Keratinocyte (primary cell): ENCODE data around the gene MRPS18B. TPM values are rescaled to one million over a fixed set of nuclear protein-coding genes. Genes with fewer than 3 reads are reported as not detected.
A peak's percentile ranks its signal among the peaks of the same experiment; 100 is the strongest.

Experiments
- DNase-seq: peaks from one replicate; pipeline ENCODE4 v3.0.0-alpha.2; 2011; ENCODE audit warnings: low read depth, missing footprints, low spot score
- FAIRE-seq: peaks from 2 replicates; lab custom pipeline; 2011; peaks lifted over from hg19 to GRCh38; lab: Jason Lieb, UNC
- H2AFZ ChIP-seq: 2 replicates; pipeline ENCODE4 v1.6.0; 2012; ENCODE audit warnings: low read length, control low read depth, inconsistent platforms; ENCODE audit not compliant: control insufficient read depth
- H3K27ac ChIP-seq: 2 replicates; pipeline ENCODE4 v1.5.1; 2011; ENCODE audit warnings: low read length; ENCODE audit not compliant: control insufficient read depth, insufficient read depth
- H3K27me3 ChIP-seq: 3 replicates; pipeline ENCODE4 v1.6.0; 2011; ENCODE audit warnings: low read length; ENCODE audit not compliant: control insufficient read depth, insufficient read depth; ENCODE audit errors: extremely low read depth
- H3K36me3 ChIP-seq, 2 experiments: 2 replicates in 1 of 2; 3 replicates in 1 of 2; pipeline ENCODE4 v1.5.1; 2011; ENCODE audit warnings: low read length in 2 of 2, mild to moderate bottlenecking in 1 of 2; ENCODE audit not compliant: control insufficient read depth in 2 of 2, insufficient read depth in 2 of 2; ENCODE audit errors: extremely low read depth in 1 of 2
- H3K4me1 ChIP-seq: 3 replicates; pipeline ENCODE4 v1.5.1; 2011; ENCODE audit warnings: low read length; ENCODE audit not compliant: control insufficient read depth, insufficient read depth; ENCODE audit errors: extremely low read depth
- H3K4me2 ChIP-seq: 3 replicates; pipeline ENCODE4 v1.6.0; 2011; ENCODE audit warnings: low read depth, low read length; ENCODE audit not compliant: control insufficient read depth, insufficient read depth; ENCODE audit errors: extremely low read depth
- H3K4me3 ChIP-seq, 3 experiments: fragments of 200-600 bp in 1 of 3; sonication (generic) in 1 of 3; 2 replicates in 2 of 3; 3 replicates in 1 of 3; pipeline ENCODE4 v1.5.1; 2011 to 2016; ENCODE audit warnings: low read length in 3 of 3, mild to moderate bottlenecking in 3 of 3, control low read depth in 2 of 3, inconsistent platforms in 1 of 3, low read depth in 1 of 3, mixed read lengths in 1 of 3, mixed run types in 1 of 3, moderate library complexity in 1 of 3; ENCODE audit not compliant: control insufficient read depth in 2 of 3, insufficient read depth in 2 of 3; ENCODE audit errors: extremely low read depth in 1 of 3
- H3K79me2 ChIP-seq: 2 replicates; pipeline ENCODE4 v1.6.0; 2012; ENCODE audit warnings: low read length; ENCODE audit not compliant: control insufficient read depth, insufficient read depth
- H3K9ac ChIP-seq: 3 replicates; pipeline ENCODE4 v1.6.0; 2011; ENCODE audit warnings: low read length; ENCODE audit not compliant: control insufficient read depth, insufficient read depth; ENCODE audit errors: extremely low read depth
- H3K9me1 ChIP-seq: 3 replicates; pipeline ENCODE4 v1.6.0; 2011; ENCODE audit warnings: low read length; ENCODE audit not compliant: control insufficient read depth, insufficient read depth; ENCODE audit errors: extremely low read depth
- H3K9me3 ChIP-seq: 2 replicates; pipeline ENCODE4 v1.5.1; 2012; ENCODE audit warnings: low read depth, low read length; ENCODE audit not compliant: control insufficient read depth
- H4K20me1 ChIP-seq: 3 replicates; pipeline ENCODE4 v1.6.0; 2011; ENCODE audit warnings: low read length; ENCODE audit not compliant: control insufficient read depth, insufficient read depth; ENCODE audit errors: extremely low read depth
- EZH2 ChIP-seq: IDR thresholded peaks from one replicate; pipeline ENCODE4 v1.6.1; 2012; ENCODE audit warnings: inconsistent platforms, mild to moderate bottlenecking, low read length, moderate library complexity
- dilution Hi-C: fragments of 300-500 bp; cut with MboI; formaldehyde crosslinking; loops from one replicate; pipeline ENCODE4 v1.7.0; 2020; ENCODE audit warnings: low sequenced_read_pairs; ENCODE audit not compliant: extremely low pct_ligation_motif_present
- polyA minus RNA-seq, 3 experiments: library from RNA; depleted of rRNA, polyadenylated mRNA; stranded (reverse); fragments of >200 nt; gene quantifications; 1 replicate in 1 of 3; 2 replicates in 1 of 3; 3 replicates in 1 of 3; pipeline ENCODE4 v1.2.3, GENCODE V29; 2011
- polyA plus RNA-seq, 5 experiments: library from polyadenylated mRNA; depleted of rRNA in 3 of 5; stranded (reverse) in 3 of 5; stranded (forward) in 1 of 5; unstranded in 1 of 5; fragments of >200 nt; gene quantifications; 1 replicate in 1 of 5; 2 replicates in 3 of 5; 3 replicates in 1 of 5; pipeline versions ENCODE4 v1.2.1 to v1.2.3, GENCODE V29; 2011 to 2012; ENCODE audit warnings: missing spikeins in 2 of 5, low read depth in 1 of 5, low replicate concordance in 1 of 5
- TF ChIP-seq, protein P1 (sequence below), 3 experiments: IDR thresholded peaks in 1 of 3; conservative IDR thresholded peaks in 1 of 3; optimal IDR thresholded peaks in 1 of 3; 2 replicates in 2 of 3; 3 replicates in 1 of 3; pipeline versions ENCODE3 to v1.5.1; 2011; ENCODE audit warnings: low read length in 3 of 3, mild to moderate bottlenecking in 3 of 3, moderate library complexity in 2 of 3, control low read depth in 1 of 3, inconsistent platforms in 1 of 3; ENCODE audit not compliant: insufficient read depth in 2 of 3; ENCODE audit errors: extremely low read depth in 1 of 3

MRPS18B gene
- polyA plus RNA-seq (55.0 to 74.6 TPM (median 59.8 TPM) in 3 replicates), polyA minus RNA-seq (37.1 to 54.6 TPM (median 42.7 TPM) in 3 replicates)
- polyA plus RNA-seq (2011; ENCODE audit: low read depth): 35.4 TPM
- polyA plus RNA-seq (2011; cell fraction: cytosol; rRNA removed): 53.6 and 56.9 TPM in 2 replicates
- 48.9 and 52.9 TPM in 2 replicates for polyA plus RNA-seq (2011; cell fraction: nucleus; rRNA removed)
- polyA plus RNA-seq (2012; ENCODE audit: low replicate concordance): 44.2 and 47.0 TPM in 2 replicates
- polyA minus RNA-seq (2011; cell fraction: cytosol; rRNA and poly(A)+ RNA removed): 23.8 TPM
- polyA minus RNA-seq (2011; cell fraction: nucleus; rRNA and poly(A)+ RNA removed): 18.6 and 29.6 TPM in 2 replicates

DNA sequence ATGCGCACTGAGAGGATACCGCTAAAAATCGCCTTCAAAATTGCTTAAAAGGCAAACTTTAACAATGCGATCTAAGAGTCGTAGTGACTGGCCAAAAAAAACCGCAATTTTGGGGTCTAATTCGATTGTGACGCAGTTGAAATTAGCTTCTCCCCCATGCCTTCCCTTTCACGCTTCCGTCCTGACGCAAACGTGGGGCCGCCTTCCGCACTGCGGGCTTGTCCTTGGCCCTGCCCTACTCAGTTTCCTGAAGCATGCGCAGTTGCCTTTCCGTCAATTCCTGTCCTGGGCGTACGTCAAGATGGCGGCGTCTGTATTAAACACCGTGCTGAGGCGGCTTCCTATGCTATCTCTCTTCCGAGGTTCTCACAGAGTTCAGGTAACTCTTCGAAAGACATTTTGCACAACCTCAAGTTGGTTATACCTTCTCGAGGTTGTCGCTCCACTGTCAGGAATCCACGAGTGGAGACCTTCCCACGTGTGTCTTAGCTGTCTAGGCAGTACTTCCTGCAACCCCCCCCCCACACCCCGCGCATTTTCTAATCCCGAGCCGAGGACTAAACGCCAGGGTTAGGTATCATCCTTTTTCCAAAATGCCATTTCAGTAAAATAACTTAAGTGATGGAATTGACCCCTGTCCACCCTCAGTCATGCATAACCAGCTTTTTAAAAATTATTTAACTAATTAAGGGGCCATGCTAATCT is at the start of gene MRPS18B:
TSS of gene MRPS18B (plus strand) at position 276 of the 705 bp plus-strand sequence. CDS start at position 302, 26 bp downstream.
- dilution Hi-C loops: no loop called here
- no peaks in the 10 kb centered on the region for H3K9me3 ChIP-seq
- peaks cover 36% of the 10 kb centered on the region for H3K79me2 ChIP-seq

DNA sequence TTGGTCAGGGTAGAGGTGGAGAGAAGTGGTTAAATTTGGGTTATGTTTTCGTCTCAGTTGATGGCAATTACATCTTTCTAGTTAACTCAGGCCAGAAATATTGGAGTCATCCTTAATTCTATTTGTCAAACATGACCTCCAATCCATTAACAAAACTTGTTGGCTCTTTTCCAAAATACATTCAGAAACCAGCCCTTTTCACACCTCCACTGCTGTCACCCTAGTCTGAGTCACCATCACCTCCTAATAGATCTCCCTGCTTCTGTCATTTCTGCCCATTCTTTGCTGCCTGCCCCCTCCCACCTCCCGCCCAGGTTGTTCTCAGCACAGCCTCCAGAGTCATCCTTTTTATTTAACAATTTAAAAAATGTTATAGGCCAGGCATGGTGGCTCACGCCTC is 49.4 kb upstream of the MRPS18B start:
- FAIRE-seq (no peak), DNase-seq (no peak)
- H3K4me1 ChIP-seq: peaks cover 13% of the 10 kb centered on the region
- no peaks in the 10 kb centered on the region for H3K9me1 ChIP-seq
- peaks cover 0 to 6% of the 10 kb centered on the region in 2 experiments for H3K36me3 ChIP-seq
- no peak overlapping the region for H3K27ac ChIP-seq
- peaks cover 18% of the 10 kb centered on the region for H3K79me2 ChIP-seq
- H2AFZ ChIP-seq: no peak overlapping the region
- peaks cover 8% of the 10 kb centered on the region for H4K20me1 ChIP-seq
- no peak overlapping the region for H3K4me2 ChIP-seq
- H3K27me3 ChIP-seq: no peaks in the 10 kb centered on the region
- H3K9me3 ChIP-seq: no peaks in the 10 kb centered on the region
- H3K9ac ChIP-seq: no peak overlapping the region
- TF ChIP-seq, protein P1, sequence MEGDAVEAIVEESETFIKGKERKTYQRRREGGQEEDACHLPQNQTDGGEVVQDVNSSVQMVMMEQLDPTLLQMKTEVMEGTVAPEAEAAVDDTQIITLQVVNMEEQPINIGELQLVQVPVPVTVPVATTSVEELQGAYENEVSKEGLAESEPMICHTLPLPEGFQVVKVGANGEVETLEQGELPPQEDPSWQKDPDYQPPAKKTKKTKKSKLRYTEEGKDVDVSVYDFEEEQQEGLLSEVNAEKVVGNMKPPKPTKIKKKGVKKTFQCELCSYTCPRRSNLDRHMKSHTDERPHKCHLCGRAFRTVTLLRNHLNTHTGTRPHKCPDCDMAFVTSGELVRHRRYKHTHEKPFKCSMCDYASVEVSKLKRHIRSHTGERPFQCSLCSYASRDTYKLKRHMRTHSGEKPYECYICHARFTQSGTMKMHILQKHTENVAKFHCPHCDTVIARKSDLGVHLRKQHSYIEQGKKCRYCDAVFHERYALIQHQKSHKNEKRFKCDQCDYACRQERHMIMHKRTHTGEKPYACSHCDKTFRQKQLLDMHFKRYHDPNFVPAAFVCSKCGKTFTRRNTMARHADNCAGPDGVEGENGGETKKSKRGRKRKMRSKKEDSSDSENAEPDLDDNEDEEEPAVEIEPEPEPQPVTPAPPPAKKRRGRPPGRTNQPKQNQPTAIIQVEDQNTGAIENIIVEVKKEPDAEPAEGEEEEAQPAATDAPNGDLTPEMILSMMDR (optimal IDR thresholded peaks at IDR 0.05 in 1 of 3, IDR thresholded peaks at IDR 0.05 in 1 of 3, conservative IDR thresholded peaks at IDR 0.05 in 1 of 3; ENCODE audit: extremely low read depth in 1 of 3, insufficient read depth in 2 of 3, low read length in 3 of 3): no peak
- TF ChIP-seq EZH2: no peak
- dilution Hi-C loops: no loop called here
- no peak overlapping the region for H3K4me3 ChIP-seq

More for the DNA sequence above, at the start of gene MRPS18B:
- peak; percentile 84 for FAIRE-seq
- H4K20me1 ChIP-seq: peaks cover 4% of the 10 kb centered on the region
- H3K27ac ChIP-seq: peak within 1 kb of the TSS; percentile 97
- no peak for TF ChIP-seq EZH2
- H3K27me3 ChIP-seq: no peaks in the 10 kb centered on the region
- peak within 1 kb of the TSS; percentile 98 for H3K9ac ChIP-seq
- peaks cover 12 to 33% of the 10 kb centered on the region in 2 experiments for H3K36me3 ChIP-seq
- H2AFZ ChIP-seq: peak within 1 kb of the TSS; percentile 79
- peaks cover 3% of the 10 kb centered on the region for H3K9me1 ChIP-seq
- peak; percentile 90 for DNase-seq
- H3K4me2 ChIP-seq: peak within 1 kb of the TSS; percentile 100
- peak within 1 kb of the TSS; percentile 76 to 89 (median 82) for H3K4me3 ChIP-seq
- H3K4me1 ChIP-seq: peaks cover 23% of the 10 kb centered on the region
